Stimulated activated CD4-positive, alpha-beta T cell treated with anti-CD3 and anti-CD28 coated beads, Interleukin-4, amount 100 ng/mL, for 4 hours (primary cell): ENCODE data around the gene PPFIA2.

ENCODE experiments used
- DNase-seq, 2 experiments: peaks; one replicate each; pipeline ENCODE4 v3.0.0-alpha.2; 2020

Gene PPFIA2

GRCh38 chr12:81417056-81417455 lies 342.1 kb downstream of the PPFIA2 start:
- DNase-seq = no peak

- DNase-seq = no peak
These were observed 342.6 kb downstream of the PPFIA2 start for GRCh38 chr12:81416571-81416970.

- DNase-seq = no peak
These were observed 344.7 kb downstream of the PPFIA2 start for GRCh38 chr12:81414441-81414840.

- no peak for DNase-seq
These were observed 346.2 kb downstream of the PPFIA2 start for GRCh38 chr12:81412940-81413339.

- DNase-seq = no peak
These were observed 355.8 kb downstream of the PPFIA2 start for GRCh38 chr12:81403348-81403747.

GRCh38 chr12:81401241-81401640 lies 357.9 kb downstream of the PPFIA2 start:
- no peak for DNase-seq

- DNase-seq = no peak
These were observed 359.1 kb downstream of the PPFIA2 start for GRCh38 chr12:81400024-81400423.

GRCh38 chr12:81395431-81395830 lies 363.7 kb downstream of the PPFIA2 start:
- DNase-seq = no peak

DNA sequence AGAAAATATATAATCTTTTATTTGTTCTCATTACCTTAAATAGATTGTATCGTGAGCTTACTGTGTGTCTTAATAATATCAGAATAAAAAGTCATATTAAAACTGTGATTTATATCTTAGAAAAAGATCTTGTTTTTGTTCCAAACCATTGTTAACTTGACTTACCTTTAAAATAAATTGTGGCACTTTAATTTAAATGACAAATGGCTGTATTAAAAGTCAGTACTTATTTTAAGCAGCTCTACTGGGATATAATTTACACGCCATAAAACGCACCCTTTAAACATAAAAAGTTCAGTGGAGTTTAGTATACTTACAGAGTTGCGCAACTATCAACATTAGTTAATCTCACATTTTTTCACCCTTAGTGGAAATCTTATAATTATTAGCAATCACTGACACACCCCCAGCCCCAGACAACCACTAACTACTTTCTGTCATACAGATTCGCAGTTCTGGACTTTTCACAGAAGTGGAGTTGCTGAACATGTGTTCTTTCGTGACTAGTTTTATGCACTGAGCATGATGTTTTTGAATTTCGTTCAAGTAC lies 369.5 kb downstream of the PPFIA2 start:
- no peak for DNase-seq

DNA sequence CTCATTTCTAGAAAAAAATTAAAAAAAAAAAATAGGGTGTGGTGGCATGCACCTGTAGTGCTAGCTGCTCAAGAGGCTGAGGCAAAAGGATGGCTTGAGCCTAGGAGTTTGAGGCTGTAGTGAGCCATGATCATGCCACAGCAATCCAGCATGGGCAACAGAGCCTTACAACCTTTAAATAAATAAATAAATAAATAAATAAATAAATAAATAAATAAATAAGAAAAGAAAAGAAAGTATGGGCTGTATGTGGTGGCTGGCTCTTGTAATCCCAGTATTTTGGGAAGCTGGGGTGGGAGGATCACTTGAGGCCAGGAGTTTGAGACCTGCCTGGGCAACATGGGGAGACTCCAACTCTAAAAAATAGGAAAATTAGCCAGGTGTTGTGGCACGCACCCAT lies 373.0 kb downstream of the PPFIA2 start:
- DNase-seq = no peak

GRCh38 chr12:81381951-81382350 lies 377.2 kb downstream of the PPFIA2 start:
- no peak for DNase-seq

- DNase-seq = no peak
These were observed 380.4 kb downstream of the PPFIA2 start for GRCh38 chr12:81378601-81379285.

- no peak for DNase-seq
These were observed 381.4 kb downstream of the PPFIA2 start for GRCh38 chr12:81377771-81378170.

GRCh38 chr12:81375969-81376368 lies 383.2 kb downstream of the PPFIA2 start:
- no peak for DNase-seq

- DNase-seq = no peak
These were observed 388.7 kb downstream of the PPFIA2 start for GRCh38 chr12:81370456-81370855.

DNA sequence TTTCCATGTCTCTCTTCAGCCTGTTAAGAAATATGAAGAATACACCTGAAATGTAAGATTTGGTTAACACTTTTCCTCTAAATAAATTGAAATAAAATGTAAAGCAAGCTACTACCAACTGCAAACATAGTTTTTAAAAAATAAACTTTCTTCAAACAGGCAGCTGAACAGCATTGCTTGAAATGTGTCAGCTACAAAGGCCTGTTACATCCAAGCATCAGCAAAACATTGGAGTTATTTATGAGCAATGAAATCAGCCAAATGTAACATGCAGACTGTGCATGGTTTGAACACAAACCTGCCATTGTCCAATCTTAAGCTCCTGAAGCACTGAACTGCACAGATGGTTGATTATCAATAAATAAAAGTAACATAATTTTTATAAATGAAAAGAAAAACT lies 390.0 kb downstream of the PPFIA2 start:
- no peak for DNase-seq

GRCh38 chr12:81365284-81365683 lies 393.9 kb downstream of the PPFIA2 start:
- DNase-seq = no peak

DNA sequence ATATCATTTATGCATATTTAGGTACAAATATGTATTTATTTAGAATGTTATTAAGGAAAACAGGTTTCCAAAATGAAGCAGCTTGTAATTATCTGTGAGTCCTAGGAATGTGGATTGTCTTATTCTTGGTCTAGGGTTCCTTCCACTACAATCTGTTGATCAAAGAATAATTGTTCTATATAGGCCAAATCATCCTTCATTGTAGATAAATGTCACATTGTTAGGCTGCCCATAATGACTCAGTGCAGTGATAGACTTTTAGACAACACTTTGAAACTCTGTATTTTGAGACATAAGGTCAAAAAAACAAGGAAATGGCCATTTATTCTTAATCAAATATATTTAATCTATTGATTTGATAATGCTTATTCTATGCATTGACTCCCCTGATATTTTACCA lies 398.2 kb downstream of the PPFIA2 start:
- DNase-seq = no peak

- DNase-seq = no peak
These were observed 399.4 kb downstream of the PPFIA2 start for GRCh38 chr12:81359736-81360135.

DNA sequence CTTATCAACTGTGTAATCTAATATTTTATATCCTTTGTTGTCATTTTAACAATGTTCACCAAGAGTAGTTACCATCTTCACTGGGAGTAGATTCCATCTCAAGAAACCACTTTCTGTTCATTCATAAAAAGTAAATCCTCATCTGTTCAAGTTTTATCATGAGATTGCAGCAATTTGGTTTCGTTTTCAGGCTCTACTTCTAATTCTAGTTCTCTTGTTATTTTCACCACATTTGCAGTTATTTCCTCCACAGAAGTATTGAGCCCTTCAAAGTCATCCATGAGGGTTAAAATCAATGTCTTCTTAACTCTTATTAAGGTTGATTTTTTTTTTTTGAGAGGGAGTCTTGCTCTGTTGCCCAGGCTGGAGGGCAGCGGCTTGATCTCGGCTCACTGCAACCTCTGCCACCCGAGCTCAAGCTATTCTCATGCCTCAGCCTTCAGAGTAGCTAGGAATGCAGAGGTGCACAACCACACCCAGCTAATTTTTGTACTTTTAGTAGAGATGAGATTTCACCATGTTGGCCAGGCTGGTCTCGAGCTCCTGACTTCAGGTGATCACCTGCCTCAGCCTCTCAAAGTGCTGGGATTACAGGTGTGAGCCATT lies 404.7 kb downstream of the PPFIA2 start:
- no peak for DNase-seq

GRCh38 chr12:81350309-81350708 lies 408.8 kb downstream of the PPFIA2 start:
- no peak for DNase-seq

GRCh38 chr12:81347404-81347803 lies 411.7 kb downstream of the PPFIA2 start:
- no peak for DNase-seq

- DNase-seq = no peak
These were observed 418.2 kb downstream of the PPFIA2 start for GRCh38 chr12:81340910-81341309.

DNA sequence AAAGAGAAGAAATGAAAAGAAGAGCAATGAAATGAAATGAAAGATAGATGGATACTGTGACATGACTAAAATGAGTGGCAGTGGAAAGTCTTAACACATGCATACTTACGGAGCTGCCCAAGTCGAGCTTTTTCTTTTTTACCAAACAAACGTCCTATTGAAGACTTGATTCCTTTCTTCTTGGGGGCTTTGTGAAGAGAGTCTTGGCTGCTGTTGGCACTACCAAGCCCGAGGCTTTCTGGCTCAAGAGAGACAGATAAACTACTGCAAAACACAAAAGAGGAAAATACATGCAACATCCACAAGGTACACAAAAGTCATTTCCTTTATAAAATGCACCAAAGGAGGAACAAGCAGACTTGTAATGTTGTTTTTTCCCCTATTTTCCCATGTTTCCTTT lies 420.1 kb downstream of the PPFIA2 start:
- no peak for DNase-seq

DNA sequence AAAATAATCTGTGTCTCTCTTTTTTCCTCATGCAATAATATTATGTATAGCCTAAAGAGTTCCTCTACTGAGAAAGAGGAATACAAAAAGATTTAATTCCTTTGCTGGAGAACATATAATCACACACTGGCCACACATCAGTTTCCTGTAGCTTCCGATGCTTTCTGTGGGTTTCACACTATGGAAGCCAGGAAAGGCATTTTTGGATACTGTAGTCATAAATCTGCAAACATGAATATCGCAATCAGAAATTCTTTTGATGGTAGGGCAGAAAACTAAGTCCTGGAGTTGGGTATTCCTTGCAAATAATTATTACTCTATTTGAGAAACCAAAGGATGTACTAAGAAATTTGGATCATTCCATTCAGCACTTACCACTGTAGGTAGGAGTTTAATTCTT lies 421.3 kb downstream of the PPFIA2 start:
- no peak for DNase-seq
